SK-N-SH (cell line): ENCODE data around the gene RASA3.
"Not testable (repeated sequence)": the region's sequence is repeated elsewhere in the genome, so short reads cannot be mapped to it uniquely, and the experiment has no call there.

Experiments used
- CTCF ChIP-seq: fragments of 200-600 bp; sonication (generic); IDR thresholded peaks from 2 replicates; pipeline ENCODE4 v1.6.1; 2017; ENCODE audit warnings: antibody characterized with exemption, mild to moderate bottlenecking, moderate library complexity
- ELF1 ChIP-seq: IDR thresholded peaks from 2 replicates; pipeline ENCODE4 v1.4.0; 2012
- FOXM1 ChIP-seq: IDR thresholded peaks from 2 replicates; pipeline ENCODE4 v1.4.0; 2012; ENCODE audit warnings: low read depth, mild to moderate bottlenecking
- GATA2 ChIP-seq: sonication (generic); formaldehyde crosslinking; IDR thresholded peaks from 2 replicates; pipeline ENCODE4 v1.5.0; 2020; ENCODE audit warnings: mild to moderate bottlenecking, missing genetic modification reagents
- JUND ChIP-seq: IDR thresholded peaks from 2 replicates; pipeline ENCODE4 v1.4.0; 2012
- MXI1 ChIP-seq: IDR thresholded peaks from 2 replicates; pipeline ENCODE4 v1.6.1; 2012; ENCODE audit warnings: mild to moderate bottlenecking, low read depth, low read length, improper control_type of control experiment
- NRF1 ChIP-seq: IDR thresholded peaks from 2 replicates; pipeline ENCODE4 v1.6.1; 2012; ENCODE audit warnings: low read depth, mild to moderate bottlenecking, low read length
- POLR2AphosphoS5 ChIP-seq: IDR thresholded peaks from 2 replicates; pipeline ENCODE4 v1.6.1; 2012; ENCODE audit warnings: low read depth, low read length
- RAD21 ChIP-seq: IDR thresholded peaks from 2 replicates; pipeline ENCODE4 v1.6.1; 2012; ENCODE audit warnings: mild to moderate bottlenecking, low read length
- RXRA ChIP-seq: IDR thresholded peaks from 2 replicates; pipeline ENCODE4 v1.4.0; 2012; ENCODE audit warnings: low read depth, mild to moderate bottlenecking, borderline replicate concordance
- SMC3 ChIP-seq: IDR thresholded peaks from 2 replicates; pipeline ENCODE4 v1.6.1; 2012; ENCODE audit warnings: low read depth, low read length, improper control_type of control experiment
- TAF1 ChIP-seq: IDR thresholded peaks from 2 replicates; pipeline ENCODE4 v1.6.1; 2012; ENCODE audit warnings: low read depth, mild to moderate bottlenecking, low read length, moderate library complexity, borderline replicate concordance
- TF ChIP-seq, protein P1 (sequence below): IDR thresholded peaks from 2 replicates; pipeline ENCODE4 v1.6.1; 2012; ENCODE audit warnings: mild to moderate bottlenecking, low read depth, low read length, moderate library complexity

- not testable (repeated sequence) for TF ChIP-seq CTCF; FOXM1; POLR2AphosphoS5; RAD21; ELF1; JUND; NRF1; RXRA; SMC3; MXI1; TAF1; GATA2 (CRISPR knock-in tag)
- TF ChIP-seq, protein P1, sequence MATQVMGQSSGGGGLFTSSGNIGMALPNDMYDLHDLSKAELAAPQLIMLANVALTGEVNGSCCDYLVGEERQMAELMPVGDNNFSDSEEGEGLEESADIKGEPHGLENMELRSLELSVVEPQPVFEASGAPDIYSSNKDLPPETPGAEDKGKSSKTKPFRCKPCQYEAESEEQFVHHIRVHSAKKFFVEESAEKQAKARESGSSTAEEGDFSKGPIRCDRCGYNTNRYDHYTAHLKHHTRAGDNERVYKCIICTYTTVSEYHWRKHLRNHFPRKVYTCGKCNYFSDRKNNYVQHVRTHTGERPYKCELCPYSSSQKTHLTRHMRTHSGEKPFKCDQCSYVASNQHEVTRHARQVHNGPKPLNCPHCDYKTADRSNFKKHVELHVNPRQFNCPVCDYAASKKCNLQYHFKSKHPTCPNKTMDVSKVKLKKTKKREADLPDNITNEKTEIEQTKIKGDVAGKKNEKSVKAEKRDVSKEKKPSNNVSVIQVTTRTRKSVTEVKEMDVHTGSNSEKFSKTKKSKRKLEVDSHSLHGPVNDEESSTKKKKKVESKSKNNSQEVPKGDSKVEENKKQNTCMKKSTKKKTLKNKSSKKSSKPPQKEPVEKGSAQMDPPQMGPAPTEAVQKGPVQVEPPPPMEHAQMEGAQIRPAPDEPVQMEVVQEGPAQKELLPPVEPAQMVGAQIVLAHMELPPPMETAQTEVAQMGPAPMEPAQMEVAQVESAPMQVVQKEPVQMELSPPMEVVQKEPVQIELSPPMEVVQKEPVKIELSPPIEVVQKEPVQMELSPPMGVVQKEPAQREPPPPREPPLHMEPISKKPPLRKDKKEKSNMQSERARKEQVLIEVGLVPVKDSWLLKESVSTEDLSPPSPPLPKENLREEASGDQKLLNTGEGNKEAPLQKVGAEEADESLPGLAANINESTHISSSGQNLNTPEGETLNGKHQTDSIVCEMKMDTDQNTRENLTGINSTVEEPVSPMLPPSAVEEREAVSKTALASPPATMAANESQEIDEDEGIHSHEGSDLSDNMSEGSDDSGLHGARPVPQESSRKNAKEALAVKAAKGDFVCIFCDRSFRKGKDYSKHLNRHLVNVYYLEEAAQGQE: not testable (repeated sequence)
Observed at GRCh38 chr13:114133552-114133951, 1.1 kb upstream of the RASA3 start.
